ENCODE data around the gene SETD1A. TPM values are rescaled to one million over a fixed set of nuclear protein-coding genes. Genes with fewer than 3 reads are reported as not detected.
A peak's percentile ranks its signal among the peaks of the same experiment; 100 is the strongest.

Gene SETD1A
- polyA plus RNA-seq, 2 of the 4 experiments (the other 2 are of a cell fraction) = 2.0 to 21.2 TPM

DNA sequence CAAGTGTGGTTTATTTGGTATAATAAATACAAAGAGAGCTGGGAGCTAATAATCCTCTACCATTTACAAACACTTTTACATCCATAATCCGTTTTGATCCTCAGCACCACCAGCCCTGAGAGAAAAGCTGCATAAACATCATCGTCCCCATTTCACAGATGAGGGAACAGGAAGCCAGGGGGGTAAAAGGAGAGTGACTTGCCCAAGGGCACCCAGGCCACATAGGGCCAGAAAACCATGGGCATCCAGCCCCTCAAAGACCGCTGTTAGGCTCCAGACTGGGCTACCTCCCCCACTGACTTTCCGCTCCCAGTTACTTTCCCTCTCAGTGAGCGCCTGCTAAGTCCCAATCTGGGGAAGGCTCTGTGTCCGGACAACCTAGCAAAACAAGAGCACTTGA is 46.2 kb downstream of the SETD1A start:
- Histone ChIP-seq H3K4me1 (peaks cover 18% of the 10 kb centered on the region), H3K4me3 (no peak overlapping the region), H3K27ac (0 out of 6 replicates have a peak overlapping the region, but pooled peaks of 1 of the 2 experiments have one; percentile 15), H3K4me2 (no peak overlapping the region), H3K9me3 (no peaks in the 10 kb centered on the region)
- TF ChIP-seq NPAS2 (CRISPR knock-in tag; IDR thresholded peaks at IDR 0.05; ENCODE audit: borderline replicate concordance) = no peak
- TF ChIP-seq, protein P1, sequence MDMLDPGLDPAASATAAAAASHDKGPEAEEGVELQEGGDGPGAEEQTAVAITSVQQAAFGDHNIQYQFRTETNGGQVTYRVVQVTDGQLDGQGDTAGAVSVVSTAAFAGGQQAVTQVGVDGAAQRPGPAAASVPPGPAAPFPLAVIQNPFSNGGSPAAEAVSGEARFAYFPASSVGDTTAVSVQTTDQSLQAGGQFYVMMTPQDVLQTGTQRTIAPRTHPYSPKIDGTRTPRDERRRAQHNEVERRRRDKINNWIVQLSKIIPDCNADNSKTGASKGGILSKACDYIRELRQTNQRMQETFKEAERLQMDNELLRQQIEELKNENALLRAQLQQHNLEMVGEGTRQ (IDR thresholded peaks at IDR 0.05) = no peak
- DNase-seq (ENCODE audit: low read depth in 1 of 2, low spot score in 1 of 2) (no peak), FAIRE-seq (no peak), ATAC-seq (no peak)
- ChIA-PET POLR2A (interaction anchor here (1.5 kb wide), 1 partner anchor 114 kb away, joined by 3 read pairs; no protein-coding TSS in a partner anchor), CTCF (interaction anchor here (0.7 to 3.7 kb wide), 4 partner anchors 12 to 184 kb away, joined by 3 to 15 read pairs (median 4); partner anchors contain the start of gene HSD3B7)
- WGBS (ENCODE audit: missing lambda C conversion rate) = 78% methylated on average over 6 of the region's 6 CpGs

DNA sequence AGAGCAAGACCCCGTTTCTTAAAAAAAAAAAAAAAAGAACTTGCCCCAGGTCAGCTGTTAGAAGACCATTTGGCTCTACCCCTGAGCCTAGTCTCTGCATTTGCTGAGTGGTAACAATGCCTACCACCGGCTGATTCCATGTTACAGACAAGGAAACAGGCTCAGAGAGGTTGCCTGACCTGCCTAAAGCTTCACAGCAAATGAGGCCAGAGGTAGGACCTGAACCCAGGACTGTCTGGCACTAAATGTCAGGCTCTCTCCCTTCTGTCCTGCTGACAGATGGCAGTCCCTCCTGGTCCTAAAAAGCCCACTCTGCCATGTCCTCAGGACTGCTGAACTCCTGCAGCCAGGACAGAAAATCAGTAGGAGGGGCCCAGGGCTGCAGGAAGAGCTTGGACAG is 47.1 kb downstream of the SETD1A start:
- Histone ChIP-seq H3K9me3 (no peaks in the 10 kb centered on the region), H3K4me3 (no peak overlapping the region), H3K27ac (no peak overlapping the region), H3K4me1 (peaks cover 9% of the 10 kb centered on the region; the same call in 2 of the 3 replicates), H3K4me2 (no peak overlapping the region)
- no peak for DNase-seq (ENCODE audit: low read depth in 1 of 2, low spot score in 1 of 2)
- no peak for TF ChIP-seq CHD4 (IDR thresholded peaks at IDR 0.05; ENCODE audit: borderline replicate concordance)
- peak; percentile 32 for TF ChIP-seq ZFP36 (IDR thresholded peaks at IDR 0.05; ENCODE audit: borderline replicate concordance, partially characterized antibody)
- no peak for TF ChIP-seq NR3C1 (IDR thresholded peaks at IDR 0.05)
- TF ChIP-seq, protein P2, sequence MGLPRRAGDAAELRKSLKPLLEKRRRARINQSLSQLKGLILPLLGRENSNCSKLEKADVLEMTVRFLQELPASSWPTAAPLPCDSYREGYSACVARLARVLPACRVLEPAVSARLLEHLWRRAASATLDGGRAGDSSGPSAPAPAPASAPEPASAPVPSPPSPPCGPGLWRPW (IDR thresholded peaks at IDR 0.05) = no peak
- no peak for FAIRE-seq
- ChIA-PET POLR2A (interaction anchor here (1.5 kb wide), 1 partner anchor 113 kb away, joined by 3 read pairs; no protein-coding TSS in a partner anchor), CTCF (interaction anchor here (0.7 to 3.7 kb wide), 3 partner anchors 19 to 183 kb away, joined by 3 to 15 read pairs (median 4); partner anchors contain the start of gene HSD3B7)
- ATAC-seq = no peak
- WGBS (ENCODE audit: missing lambda C conversion rate) = 47% methylated on average over 2 of the region's 2 CpGs

DNA sequence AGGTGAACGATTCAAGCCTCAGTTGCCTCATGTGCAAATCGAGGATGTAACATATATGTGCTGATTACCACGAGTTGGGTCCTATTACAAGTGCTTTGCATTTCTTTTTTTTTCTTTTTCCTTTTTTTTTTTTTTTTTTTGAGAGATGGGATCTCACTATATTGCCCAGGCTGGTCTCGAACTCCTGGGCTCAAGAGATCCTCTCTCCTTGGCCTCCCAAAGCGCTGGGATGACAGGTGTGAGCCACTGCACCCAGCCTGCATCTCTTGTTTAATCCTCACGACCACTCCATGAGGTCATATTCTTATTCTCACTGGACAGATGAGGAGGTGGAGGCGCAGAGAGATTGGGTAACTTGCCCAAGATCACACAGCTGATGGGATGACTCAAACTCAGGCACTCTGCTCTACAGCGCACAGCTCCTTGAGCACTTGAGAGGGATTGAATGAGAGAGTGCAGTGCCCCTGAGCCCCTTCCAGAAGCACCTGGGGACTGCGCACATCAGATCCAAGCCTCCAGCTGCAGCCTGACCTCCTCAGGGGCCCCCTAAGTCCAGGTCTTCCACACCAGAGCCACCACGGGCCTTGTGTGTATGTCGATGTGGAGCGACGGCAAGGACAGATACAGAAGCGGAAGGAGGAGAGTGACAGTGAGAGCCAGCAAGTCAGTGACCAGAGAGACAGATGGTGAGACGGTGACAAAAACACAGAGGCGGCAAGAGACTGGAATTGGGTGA is 48.0 kb downstream of the SETD1A start:
- no peak for ATAC-seq
- DNase-seq (ENCODE audit: low read depth in 1 of 2, low spot score in 1 of 2) = no peak
- no peak overlapping the region; a peak in 1 of 6 replicates for H3K27ac ChIP-seq
- H3K4me1 ChIP-seq = peaks cover 5% of the 10 kb centered on the region; the same call in 1 of the 3 replicates
- H3K4me2 ChIP-seq = no peak overlapping the region
- 71% methylated on average over 16 of the region's 16 CpGs for WGBS (ENCODE audit: missing lambda C conversion rate)
- CTCF ChIA-PET = interaction anchor here (1.1 to 3.7 kb wide), 2 partner anchors 20 to 23 kb away, joined by 5 to 15 read pairs; partner anchors contain the start of gene HSD3B7
- peak; percentile 5 for TF ChIP-seq ZFP36 (IDR thresholded peaks at IDR 0.05; ENCODE audit: borderline replicate concordance, partially characterized antibody)
- TF ChIP-seq, protein P3, sequence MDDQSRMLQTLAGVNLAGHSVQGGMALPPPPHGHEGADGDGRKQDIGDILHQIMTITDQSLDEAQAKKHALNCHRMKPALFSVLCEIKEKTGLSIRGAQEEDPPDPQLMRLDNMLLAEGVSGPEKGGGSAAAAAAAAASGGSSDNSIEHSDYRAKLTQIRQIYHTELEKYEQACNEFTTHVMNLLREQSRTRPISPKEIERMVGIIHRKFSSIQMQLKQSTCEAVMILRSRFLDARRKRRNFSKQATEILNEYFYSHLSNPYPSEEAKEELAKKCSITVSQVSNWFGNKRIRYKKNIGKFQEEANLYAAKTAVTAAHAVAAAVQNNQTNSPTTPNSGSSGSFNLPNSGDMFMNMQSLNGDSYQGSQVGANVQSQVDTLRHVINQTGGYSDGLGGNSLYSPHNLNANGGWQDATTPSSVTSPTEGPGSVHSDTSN (IDR thresholded peaks at IDR 0.05) = no peak
- TF ChIP-seq EHF (CRISPR knock-in tag; IDR thresholded peaks at IDR 0.05) = no peak
- no peak for TF ChIP-seq RNF2 (IDR thresholded peaks at IDR 0.05; ENCODE audit: borderline replicate concordance, low read depth)
- no peak for TF ChIP-seq RARB (CRISPR knock-in tag; IDR thresholded peaks at IDR 0.05)
- no peak overlapping the region for H3K4me3 ChIP-seq
- FAIRE-seq = no peak
- no peaks in the 10 kb centered on the region for H3K9me3 ChIP-seq
- POLR2A ChIA-PET = interaction anchor here (0.6 kb wide), 1 partner anchor 51 kb away, joined by 3 read pairs; no protein-coding TSS in a partner anchor

DNA sequence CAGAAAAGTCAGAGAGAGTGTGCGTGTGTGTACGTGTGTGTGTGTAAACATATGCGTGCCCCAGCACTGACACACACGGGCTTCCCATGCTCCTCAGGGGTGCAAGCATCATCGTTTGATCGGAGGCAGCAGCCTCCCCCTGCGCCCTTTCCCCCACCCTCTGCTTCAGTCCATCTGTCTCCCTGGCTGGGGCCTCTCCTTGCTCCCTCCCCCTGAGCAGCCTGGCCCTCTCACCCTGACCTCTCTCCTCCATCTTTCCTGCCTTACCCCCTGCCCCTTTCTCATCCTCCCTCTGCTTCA is 48.5 kb downstream of the SETD1A start:
- Histone ChIP-seq H3K9me3 (no peaks in the 10 kb centered on the region), H3K4me2 (no peak overlapping the region), H3K4me1 (peaks cover 5% of the 10 kb centered on the region; the same call in 1 of the 3 replicates), H3K4me3 (no peak overlapping the region), H3K27ac (peak overlapping the region in 1 of 2 experiments; percentile 18; a peak in 1 of 6 replicates)
- ChIA-PET CTCF (interaction anchor here (1.1 kb wide), 1 partner anchor 22 kb away, joined by 5 read pairs; no protein-coding TSS in a partner anchor), POLR2A (interaction anchor here (0.6 kb wide), 1 partner anchor 52 kb away, joined by 3 read pairs; no protein-coding TSS in a partner anchor)
- WGBS (ENCODE audit: missing lambda C conversion rate) = 78% methylated on average over 7 of the region's 7 CpGs
- FAIRE-seq (no peak), DNase-seq (ENCODE audit: low read depth in 1 of 2, low spot score in 1 of 2) (no peak), ATAC-seq (peak in 1 of 2 experiments; percentile 32; a peak in 3 of 6 replicates)
- no peak for TF ChIP-seq SMC3 (IDR thresholded peaks at IDR 0.05)
- no peak for TF ChIP-seq HOXB5 (CRISPR knock-in tag; IDR thresholded peaks at IDR 0.05)
- TF ChIP-seq, protein P3 (IDR thresholded peaks at IDR 0.05) = no peak

Data from A549 (cell line).